BLaER1 (cell line): ENCODE measurements around the gene UBA52.
"Not testable (repeated sequence)": the region's sequence is repeated elsewhere in the genome, so short reads cannot be mapped to it uniquely, and the experiment has no call there.

Source experiments
- H3K27ac ChIP-seq: shearing (Covaris generic); formaldehyde crosslinking; 2 replicates; pipeline ENCODE4 v1.8.1; 2022
- H3K27me3 ChIP-seq: shearing (Covaris generic); formaldehyde crosslinking; 2 replicates; pipeline ENCODE4 v1.8.1; 2022
- H3K36me3 ChIP-seq: shearing (Covaris generic); formaldehyde crosslinking; 2 replicates; pipeline ENCODE4 v1.8.1; 2022
- H3K4me1 ChIP-seq: shearing (Covaris generic); formaldehyde crosslinking; 2 replicates; pipeline ENCODE4 v1.8.1; 2022
- H3K4me2 ChIP-seq: shearing (Covaris generic); formaldehyde crosslinking; 2 replicates; pipeline ENCODE4 v1.8.1; 2022
- H3K4me3 ChIP-seq: shearing (Covaris generic); formaldehyde crosslinking; 2 replicates; pipeline ENCODE4 v1.8.1; 2022
- H3K9ac ChIP-seq: shearing (Covaris generic); formaldehyde crosslinking; 2 replicates; pipeline ENCODE4 v1.8.1; 2022
- H3K9me3 ChIP-seq: shearing (Covaris generic); formaldehyde crosslinking; 2 replicates; pipeline ENCODE4 v1.8.1; 2022
- H4K20me1 ChIP-seq: shearing (Covaris generic); formaldehyde crosslinking; 2 replicates; pipeline ENCODE4 v1.8.1; 2022
- Cebpa-rat ChIP-seq: shearing (Covaris generic); IDR thresholded peaks from 2 replicates; pipeline ENCODE4 v1.8.1; 2022

Gene UBA52

DNA sequence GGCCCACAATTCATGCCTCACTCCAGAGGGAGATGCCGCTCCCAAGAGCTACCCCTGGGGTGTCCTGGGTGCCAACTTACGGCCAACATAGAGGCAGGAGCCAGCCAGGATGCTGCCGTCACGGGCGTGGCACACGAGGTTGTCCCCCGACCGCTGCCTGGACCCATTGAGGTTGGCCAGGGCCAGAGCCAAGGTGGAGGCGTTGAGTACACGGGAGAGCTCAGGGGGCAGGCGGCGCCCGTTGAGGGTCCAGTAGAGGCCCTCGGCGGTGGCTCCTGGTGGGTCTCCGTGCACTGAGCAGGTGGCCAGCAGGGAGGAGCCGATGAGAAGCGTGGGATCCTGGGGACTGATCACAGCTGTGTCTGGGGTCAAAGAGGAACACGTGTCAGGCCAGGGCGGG, 27.8 kb downstream of the UBA52 start:
- Histone ChIP-seq H3K27ac (no peak overlapping the region), H3K4me3 (no peak overlapping the region), H3K9me3 (no peaks in the 10 kb centered on the region), H3K9ac (no peak overlapping the region), H4K20me1 (peaks cover 46% of the 10 kb centered on the region), H3K27me3 (peaks cover 71% of the 10 kb centered on the region), H3K36me3 (no peaks in the 10 kb centered on the region), H3K4me1 (peaks cover 37% of the 10 kb centered on the region), H3K4me2 (no peak overlapping the region)
- no peak for TF ChIP-seq Cebpa-rat

DNA sequence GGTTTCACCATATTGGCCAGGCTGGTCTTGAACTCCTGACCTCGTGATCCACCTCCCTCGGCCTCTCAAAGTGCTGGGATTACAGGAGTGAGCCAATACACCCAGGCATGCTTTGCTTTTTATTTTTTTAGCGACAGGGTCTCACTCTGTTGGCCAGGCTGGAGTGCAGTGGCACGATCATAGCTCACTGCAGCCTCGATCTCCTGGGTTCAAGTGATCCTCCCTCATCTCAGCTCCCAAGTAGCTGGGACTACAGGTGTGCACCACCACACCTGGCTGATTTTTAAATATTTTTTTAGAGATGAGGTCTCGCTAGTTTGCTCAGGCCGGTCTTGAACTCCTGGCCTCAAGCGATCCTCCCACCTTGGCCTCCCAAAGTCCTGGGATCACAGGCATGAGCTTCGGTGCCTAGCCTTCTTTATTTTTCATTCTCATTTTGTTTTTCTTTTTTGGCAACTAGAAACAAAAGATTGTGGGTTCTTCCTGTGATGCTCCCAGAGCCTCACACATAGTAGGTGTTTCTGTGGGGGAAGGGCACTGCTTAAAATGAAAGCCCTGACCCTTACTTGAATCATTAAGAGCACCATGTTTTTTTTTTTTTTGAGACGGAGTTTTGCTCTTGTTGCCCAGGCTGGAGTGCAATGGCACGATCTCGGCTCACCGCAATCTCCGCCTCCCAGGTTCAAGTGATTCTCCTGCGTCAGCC, 29.2 kb downstream of the UBA52 start:
- not testable (repeated sequence) for H3K9me3 ChIP-seq, H3K9ac ChIP-seq, H3K36me3 ChIP-seq, H3K27ac ChIP-seq, H3K4me3 ChIP-seq, H3K4me2 ChIP-seq
- Histone ChIP-seq H3K27me3 (peaks cover 77% of the 10 kb centered on the region), H3K4me1 (peaks cover 29% of the 10 kb centered on the region), H4K20me1 (peaks cover 46% of the 10 kb centered on the region)

DNA sequence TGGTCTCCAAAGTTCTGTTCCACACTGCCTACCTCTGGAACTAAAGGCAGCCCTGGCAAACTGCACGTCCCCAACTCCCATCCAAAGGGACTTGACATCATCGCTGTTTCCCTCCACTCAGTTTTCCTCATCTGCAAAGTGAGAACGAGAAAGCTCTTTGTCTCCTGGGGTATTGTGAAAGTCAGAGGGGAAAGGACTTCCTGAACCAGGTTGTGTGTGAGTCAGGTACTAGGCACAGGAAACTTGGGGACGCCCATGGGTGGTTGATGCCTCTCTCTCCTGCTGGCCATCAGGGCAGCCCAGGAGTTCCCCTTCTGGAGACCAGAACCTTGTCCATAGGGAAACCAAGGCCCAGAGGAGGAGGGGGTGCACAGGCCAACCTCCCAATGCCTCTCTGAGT, 30.2 kb downstream of the UBA52 start:
- Histone ChIP-seq H3K4me1 (peaks cover 27% of the 10 kb centered on the region), H3K9me3 (no peaks in the 10 kb centered on the region), H3K27me3 (peaks cover 81% of the 10 kb centered on the region), H3K36me3 (no peaks in the 10 kb centered on the region), H3K4me2 (no peak overlapping the region), H3K27ac (no peak overlapping the region), H4K20me1 (peaks cover 45% of the 10 kb centered on the region), H3K4me3 (no peak overlapping the region), H3K9ac (no peak overlapping the region)
- TF ChIP-seq Cebpa-rat = no peak

DNA sequence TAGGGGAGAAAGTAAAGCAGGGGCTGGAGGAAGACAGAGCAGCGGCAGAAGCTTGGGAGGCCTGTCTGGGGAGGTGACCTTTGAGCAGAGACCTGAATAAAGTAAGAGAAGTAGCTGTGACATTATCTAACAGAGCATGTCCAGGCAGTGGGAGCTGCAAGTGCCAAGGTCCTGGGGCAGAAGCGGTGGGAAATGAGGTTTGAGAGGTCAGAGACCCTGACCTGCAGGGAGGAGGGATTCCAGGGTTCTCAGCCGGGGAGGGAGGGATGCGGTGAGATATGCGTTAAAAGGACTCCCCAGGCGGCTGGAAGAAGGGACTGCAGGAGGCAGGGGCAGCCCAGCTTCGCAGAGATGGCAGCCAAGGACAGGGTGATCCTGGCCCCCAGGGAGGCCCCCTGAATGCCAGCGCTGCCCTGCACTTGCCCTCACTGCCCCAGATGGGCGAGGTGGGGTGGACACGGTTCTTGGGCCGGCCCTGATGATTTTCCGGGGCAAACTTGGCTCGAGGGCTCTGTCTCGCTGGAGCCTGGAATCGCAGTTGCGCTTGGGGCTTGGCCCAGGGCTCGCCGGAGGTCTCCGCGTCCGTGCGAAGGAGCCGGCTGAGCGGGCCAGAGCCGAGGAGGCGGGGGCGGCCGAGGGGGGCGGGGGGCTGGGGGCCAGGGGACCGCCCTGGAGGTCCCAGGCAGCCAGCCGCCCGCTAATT, 31.7 kb downstream of the UBA52 start:
- no peaks in the 10 kb centered on the region for H3K36me3 ChIP-seq
- no peaks in the 10 kb centered on the region for H3K9me3 ChIP-seq
- no peak for TF ChIP-seq Cebpa-rat
- H4K20me1 ChIP-seq = peaks cover 58% of the 10 kb centered on the region
- H3K27ac ChIP-seq = no peak overlapping the region
- H3K9ac ChIP-seq = no peak overlapping the region
- no peak overlapping the region for H3K4me2 ChIP-seq
- H3K27me3 ChIP-seq = peaks cover 91% of the 10 kb centered on the region
- H3K4me1 ChIP-seq = peaks cover 12% of the 10 kb centered on the region
- no peak overlapping the region for H3K4me3 ChIP-seq

DNA sequence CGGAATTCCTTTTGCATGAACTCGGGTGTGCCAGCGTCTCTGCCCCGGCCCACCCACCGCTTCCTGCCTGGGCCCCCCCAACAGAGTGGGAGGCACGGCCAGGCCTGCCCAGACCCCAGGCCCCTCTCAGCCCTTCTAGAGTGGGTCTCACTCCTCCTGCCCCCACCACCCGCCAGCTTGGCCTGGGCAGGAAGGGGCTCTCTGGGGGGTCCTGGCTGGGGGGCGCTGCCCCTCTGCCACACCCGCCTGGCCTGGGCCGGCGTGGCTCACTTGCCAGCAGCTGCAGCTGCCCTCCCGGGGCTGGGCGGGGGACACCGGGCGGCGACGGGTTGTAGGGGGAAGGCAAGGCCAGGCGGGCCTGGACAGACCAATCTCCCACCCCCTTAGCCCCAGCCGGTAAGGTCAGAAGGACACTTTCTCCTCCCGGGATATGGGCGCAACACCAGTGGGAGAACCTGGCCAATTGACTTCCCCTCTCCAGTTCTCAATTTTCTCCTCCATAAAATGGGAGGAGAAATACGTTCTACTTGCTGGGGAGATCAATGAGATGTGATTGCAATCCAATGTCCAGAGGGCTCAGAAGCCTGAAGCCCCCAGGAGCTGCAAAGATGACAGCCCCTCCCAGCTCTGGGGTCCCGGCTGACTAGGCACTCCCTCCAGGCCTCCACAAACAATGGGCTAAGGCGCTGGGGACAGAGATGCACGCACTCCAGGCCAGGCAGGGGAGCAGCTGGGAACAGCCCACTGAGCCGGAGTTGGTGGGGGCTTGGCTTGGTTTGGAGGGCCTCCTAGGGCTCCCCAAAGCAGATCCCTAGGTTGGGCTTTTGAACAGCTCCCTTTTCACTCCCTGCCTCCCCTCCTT, 32.5 kb downstream of the UBA52 start:
- no peak for TF ChIP-seq Cebpa-rat
- Histone ChIP-seq H3K4me2 (no peak overlapping the region), H3K27me3 (peaks cover 91% of the 10 kb centered on the region), H3K4me3 (no peak overlapping the region), H3K36me3 (no peaks in the 10 kb centered on the region), H3K9ac (no peak overlapping the region), H3K27ac (no peak overlapping the region), H3K4me1 (peaks cover 12% of the 10 kb centered on the region), H3K9me3 (no peaks in the 10 kb centered on the region), H4K20me1 (peaks cover 66% of the 10 kb centered on the region)

DNA sequence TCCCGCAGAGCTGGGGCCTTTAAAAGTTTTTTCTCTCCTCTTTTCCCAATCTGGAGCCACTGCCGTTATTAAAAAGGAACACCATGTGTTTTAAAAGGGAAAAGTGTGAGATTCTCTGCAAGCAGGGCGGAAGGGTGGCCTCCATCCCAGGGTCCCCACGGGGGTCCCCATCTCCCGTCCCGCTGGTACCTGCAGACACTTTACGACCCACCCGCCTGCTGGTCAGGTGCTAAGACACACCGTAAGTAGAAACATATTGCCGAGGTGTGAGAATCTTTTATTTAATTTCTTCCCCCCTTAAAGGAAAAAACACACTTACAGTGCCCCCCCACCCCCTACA, 33.1 kb downstream of the UBA52 start:
- Histone ChIP-seq H3K9me3 (no peaks in the 10 kb centered on the region), H3K27me3 (peaks cover 93% of the 10 kb centered on the region), H4K20me1 (peaks cover 72% of the 10 kb centered on the region), H3K9ac (no peak overlapping the region), H3K4me2 (no peak overlapping the region), H3K4me1 (peaks cover 15% of the 10 kb centered on the region), H3K4me3 (no peak overlapping the region), H3K27ac (no peak overlapping the region), H3K36me3 (no peaks in the 10 kb centered on the region)
- TF ChIP-seq Cebpa-rat = no peak

DNA sequence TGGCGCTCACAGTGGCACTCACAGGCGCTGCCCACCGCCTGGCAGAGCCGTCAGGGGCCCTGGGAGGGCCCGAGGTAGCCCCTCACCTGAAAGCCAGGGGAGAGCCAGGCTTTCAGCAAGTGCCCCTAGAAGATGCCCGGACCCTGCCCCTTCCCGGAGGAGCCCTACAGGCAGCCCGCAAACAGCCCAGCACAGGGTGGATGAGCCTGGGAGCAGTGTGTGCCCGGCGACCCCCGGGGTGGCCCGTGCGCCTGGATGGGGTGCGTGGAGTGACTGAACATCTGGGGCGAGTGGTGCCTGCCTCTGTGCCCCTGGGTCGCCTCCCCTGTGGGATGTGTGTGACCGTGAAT, 33.5 kb downstream of the UBA52 start:
- Histone ChIP-seq H4K20me1 (peaks cover 76% of the 10 kb centered on the region), H3K4me1 (peaks cover 19% of the 10 kb centered on the region), H3K9ac (no peak overlapping the region), H3K4me2 (no peak overlapping the region; the same call in 1 of the 2 replicates), H3K27ac (no peak overlapping the region), H3K36me3 (no peaks in the 10 kb centered on the region), H3K27me3 (peaks cover 97% of the 10 kb centered on the region), H3K9me3 (no peaks in the 10 kb centered on the region), H3K4me3 (no peak overlapping the region)
- no peak for TF ChIP-seq Cebpa-rat

DNA sequence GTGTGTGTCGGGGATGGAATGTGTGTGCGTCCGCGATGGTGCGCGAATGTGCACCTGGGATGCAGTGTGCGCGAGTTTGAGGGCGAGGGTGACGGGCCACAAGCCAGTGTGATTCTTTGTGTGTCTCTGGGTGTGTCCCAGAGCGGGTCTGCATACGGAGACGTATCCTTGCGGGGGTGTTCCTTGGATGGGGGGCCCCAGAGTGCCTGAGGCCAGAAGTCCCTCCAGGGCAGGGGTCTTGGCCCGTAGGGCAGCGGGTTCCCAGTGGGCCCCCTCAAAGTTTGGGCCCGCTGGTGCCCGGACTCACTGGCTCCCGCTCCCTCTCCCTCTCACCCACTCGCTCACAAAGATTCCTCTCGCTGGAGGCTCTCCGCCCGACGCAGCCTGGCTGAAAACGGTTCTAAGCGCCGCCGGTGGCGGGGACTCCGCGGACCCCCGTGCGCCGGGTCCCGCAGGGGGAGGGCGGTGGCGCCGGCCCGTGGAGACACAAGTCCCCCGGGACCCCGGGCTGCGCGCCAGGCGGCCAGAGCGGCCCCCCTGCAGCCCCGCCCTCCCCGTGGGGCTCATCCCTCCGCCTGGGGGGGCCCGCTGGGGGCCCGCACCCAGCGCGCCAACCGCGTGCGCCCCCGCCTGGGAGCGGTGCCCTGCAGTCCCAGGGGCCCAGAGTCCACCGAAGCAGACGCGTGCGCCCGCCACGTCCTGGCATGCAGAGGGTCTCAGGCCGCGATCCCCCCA, 34.1 kb downstream of the UBA52 start:
- Histone ChIP-seq H3K36me3 (no peaks in the 10 kb centered on the region), H4K20me1 (peaks cover 81% of the 10 kb centered on the region), H3K27me3 (peaks cover 100% of the 10 kb centered on the region), H3K27ac (no peak overlapping the region), H3K9ac (no peak overlapping the region), H3K4me1 (peaks cover 24% of the 10 kb centered on the region), H3K9me3 (no peaks in the 10 kb centered on the region), H3K4me3 (peak overlapping the region; percentile 59), H3K4me2 (peak overlapping the region; percentile 85)
- no peak for TF ChIP-seq Cebpa-rat

DNA sequence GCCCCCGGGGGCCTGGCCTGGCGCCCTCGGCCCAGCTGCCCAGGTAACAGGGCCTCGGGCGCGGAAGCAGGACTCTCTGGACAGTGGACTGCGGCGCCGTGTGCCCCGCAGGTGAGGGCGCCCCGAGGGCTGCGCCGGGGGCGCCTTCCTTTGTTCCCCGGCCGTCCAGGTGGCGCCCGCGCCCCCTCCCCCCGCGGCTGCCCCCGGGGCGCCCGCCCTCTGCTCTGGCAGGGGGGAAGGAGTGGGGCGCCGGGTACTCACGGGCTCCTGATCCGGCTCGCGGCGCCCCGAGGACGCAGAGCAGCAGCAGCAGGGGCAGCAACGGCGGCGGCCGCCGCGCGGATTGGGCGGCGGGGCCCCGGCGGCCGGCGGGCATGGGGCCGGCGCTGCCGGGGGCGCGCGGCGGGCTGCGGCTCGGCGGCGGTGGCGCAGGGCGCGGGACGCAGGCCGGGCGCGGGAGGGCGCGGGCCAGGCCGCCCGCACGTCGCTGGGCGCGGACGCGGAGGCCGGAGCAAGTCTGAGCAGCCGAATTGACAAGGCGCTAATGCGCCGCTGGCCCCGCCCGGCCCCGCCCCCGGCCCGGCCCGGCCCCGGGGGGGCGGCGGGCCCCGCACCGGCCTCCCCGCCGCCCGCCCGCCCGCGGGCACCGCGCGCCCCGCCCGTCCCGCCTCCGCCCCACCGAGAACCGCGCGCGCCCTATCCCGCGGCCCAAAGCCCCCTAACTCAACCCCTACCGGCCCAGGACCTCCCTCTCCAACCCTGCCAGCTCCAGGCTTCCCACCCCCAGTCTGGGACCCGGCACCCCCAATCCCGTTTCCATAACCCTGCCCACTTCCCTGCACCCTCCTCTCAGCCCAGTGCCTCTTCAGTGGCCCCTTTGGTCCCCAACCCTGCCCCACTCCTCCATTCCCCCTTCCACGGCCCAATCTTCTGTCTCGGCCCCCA, 34.9 kb downstream of the UBA52 start, which contains the start of gene CRLF1:
TSS of gene CRLF1 (minus strand) at position 519 of the 945 bp plus-strand sequence. CDS start at position 376, 143 bp downstream.
- no peaks in the 10 kb centered on the region for H3K9me3 ChIP-seq
- peak within 1 kb of the TSS; percentile 59 for H3K4me3 ChIP-seq
- TF ChIP-seq Cebpa-rat = no peak
- peaks cover 100% of the 10 kb centered on the region for H3K27me3 ChIP-seq
- no peaks in the 10 kb centered on the region for H3K36me3 ChIP-seq
- no peak within 1 kb of the TSS for H3K27ac ChIP-seq
- no peak within 1 kb of the TSS for H3K9ac ChIP-seq
- H4K20me1 ChIP-seq = peaks cover 89% of the 10 kb centered on the region
- H3K4me2 ChIP-seq = peak within 1 kb of the TSS; percentile 85
- H3K4me1 ChIP-seq = peaks cover 33% of the 10 kb centered on the region
